Activated CD8-positive, alpha-beta memory T cell treated with anti-CD3 and anti-CD28 coated beads, Interleukin-2, amount 50 U/mL, for 24 hours (primary cell): ENCODE measurements around the gene CCM2L.

ENCODE experiments used
- DNase-seq: peaks from one replicate; pipeline ENCODE4 v3.0.0-alpha.2; 2020; ENCODE audit errors: extremely low read depth

Gene CCM2L

GRCh38 chr20:31992086-31992485 is 18.2 kb upstream of the CCM2L start:
- DNase-seq: no peak

GRCh38 chr20:31996996-31997395 is 13.2 kb upstream of the CCM2L start:
- no peak for DNase-seq

GRCh38 chr20:31998246-31998645 is 12.0 kb upstream of the CCM2L start:
- no peak for DNase-seq

GRCh38 chr20:32003325-32003724 is 6.9 kb upstream of the CCM2L start:
- DNase-seq: no peak

GRCh38 chr20:32004963-32005362 is 5.3 kb upstream of the CCM2L start:
- DNase-seq: no peak

- DNase-seq: no peak
Measured at GRCh38 chr20:32006053-32006452, 4.2 kb upstream of the CCM2L start.

GRCh38 chr20:32006841-32007786 is 3.1 kb upstream of the CCM2L start:
- no peak for DNase-seq

- DNase-seq: no peak
Measured at GRCh38 chr20:32007787-32008616, 2.2 kb upstream of the CCM2L start.

- DNase-seq: no peak
Measured at GRCh38 chr20:32009564-32009963, 674 bp upstream of the CCM2L start.

- DNase-seq: no peak
Measured at GRCh38 chr20:32010666-32011065, 428 bp downstream of the CCM2L start.

GRCh38 chr20:32012159-32012688 is 2.0 kb downstream of the CCM2L start:
- DNase-seq: no peak

GRCh38 chr20:32013326-32013725 is 3.1 kb downstream of the CCM2L start:
- no peak for DNase-seq

- DNase-seq: no peak
Measured at GRCh38 chr20:32017711-32018251, 7.5 kb downstream of the CCM2L start.

GRCh38 chr20:32018269-32019155 is 8.3 kb downstream of the CCM2L start:
- DNase-seq: peak; percentile 6

- no peak for DNase-seq
Measured at GRCh38 chr20:32019156-32019510, 8.9 kb downstream of the CCM2L start.

- DNase-seq: no peak
Measured at GRCh38 chr20:32019563-32020463, 9.6 kb downstream of the CCM2L start.

- DNase-seq: no peak
Measured at GRCh38 chr20:32021091-32021490, 10.9 kb downstream of the CCM2L start.

GRCh38 chr20:32024683-32025295 is 14.6 kb downstream of the CCM2L start:
- no peak for DNase-seq

- no peak for DNase-seq
Measured at GRCh38 chr20:32027643-32028042, 17.4 kb downstream of the CCM2L start.
